Fibroblast of skin of right biceps (primary cell): ENCODE data around the gene PPP2R2C.
A peak's percentile ranks its signal among the peaks of the same experiment; 100 is the strongest.

Source experiments
- DNase-seq: peaks from one replicate; pipeline ENCODE4 v3.0.0-alpha.2; 2013

Gene PPP2R2C

GRCh38 chr4:6493658-6494304 lies 21.4 kb upstream of the PPP2R2C start:
- DNase-seq, result peak; percentile 10

DNA sequence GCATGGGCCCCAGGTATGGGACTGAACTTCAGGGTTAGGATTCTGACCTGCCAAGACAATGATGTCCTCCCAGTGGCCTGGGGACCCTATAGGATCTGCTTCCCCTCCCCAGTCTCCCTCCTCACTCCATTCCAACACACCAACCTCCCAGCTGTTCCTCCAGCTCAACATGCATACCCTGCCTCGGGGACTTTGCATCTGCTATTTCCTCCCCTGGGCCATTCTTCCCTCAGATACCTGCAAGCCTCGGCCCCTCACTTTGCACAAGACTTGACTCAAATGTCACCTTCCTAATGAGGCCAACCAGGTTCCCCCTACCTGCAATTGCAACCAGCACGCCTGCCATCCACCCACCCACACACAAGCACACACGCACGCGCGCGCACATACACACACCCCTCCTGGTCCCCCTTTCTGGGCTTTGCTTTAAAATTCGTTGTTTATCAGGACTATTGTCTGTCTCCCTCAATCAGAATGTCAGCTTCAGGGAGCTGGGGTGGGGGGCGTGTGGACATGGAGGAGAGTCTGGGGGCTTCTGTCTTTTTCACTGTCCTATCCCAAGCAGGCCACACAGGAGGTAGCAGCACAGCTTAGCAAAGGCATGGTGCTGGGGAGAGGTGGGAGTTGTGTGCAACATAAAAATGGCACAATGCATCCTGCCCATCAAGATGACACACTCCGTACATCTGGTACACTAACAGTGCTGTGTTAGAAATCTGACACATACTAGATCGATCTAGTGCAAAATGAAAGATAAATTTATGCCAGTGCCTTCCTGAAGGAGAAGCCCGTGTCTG lies 20.6 kb upstream of the PPP2R2C start:
- no peak for DNase-seq

GRCh38 chr4:6492027-6492590 lies 19.7 kb upstream of the PPP2R2C start:
- no peak for DNase-seq

GRCh38 chr4:6491235-6491634 lies 18.8 kb upstream of the PPP2R2C start:
- DNase-seq, result no peak

- DNase-seq, result no peak
These were observed 17.5 kb upstream of the PPP2R2C start for GRCh38 chr4:6489927-6490326.

DNA sequence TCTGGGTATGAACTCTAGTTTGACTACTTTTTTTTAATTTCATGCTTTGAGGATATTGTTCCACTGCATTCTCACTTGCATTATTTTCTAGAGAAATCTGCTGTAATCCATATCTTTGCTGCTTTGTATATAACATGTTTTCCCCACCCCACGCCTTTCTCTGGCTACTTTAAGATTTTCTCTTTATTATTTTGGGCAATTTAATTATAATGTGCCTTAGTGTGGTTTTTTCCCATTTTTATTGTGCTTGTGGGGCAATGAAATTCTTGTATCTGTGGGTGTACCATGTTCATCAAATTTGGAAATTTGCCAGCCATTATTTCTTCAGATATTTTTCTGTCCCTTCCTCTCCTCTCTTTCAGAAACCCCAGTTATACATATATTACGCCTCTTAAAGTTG lies 15.1 kb upstream of the PPP2R2C start:
- no peak for DNase-seq

DNA sequence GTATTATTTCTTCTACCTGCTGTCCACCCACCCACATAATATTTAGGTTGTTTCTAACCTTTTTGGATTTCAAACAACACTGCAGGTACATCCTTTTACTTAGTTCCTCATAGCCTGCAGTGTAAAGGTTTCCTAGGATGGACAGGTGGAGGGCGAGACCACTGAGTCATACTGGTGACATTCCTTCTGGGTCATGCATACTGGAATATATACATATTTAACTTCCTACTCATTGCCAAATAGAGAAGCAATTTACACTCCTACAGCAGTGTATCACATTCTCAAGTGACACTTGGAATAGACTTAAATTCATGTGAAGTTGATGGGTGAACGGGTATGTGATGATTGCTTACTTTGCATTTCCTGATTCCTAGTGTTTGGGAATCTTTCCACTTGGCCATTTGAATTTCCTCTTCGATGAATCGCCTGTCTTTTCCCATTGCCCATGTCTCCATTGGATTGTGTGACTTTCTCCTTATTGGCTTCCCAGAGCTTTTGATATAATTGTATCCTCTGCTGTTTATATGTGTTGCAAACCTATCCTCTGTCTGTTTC lies 8.2 kb upstream of the PPP2R2C start:
- no peak for DNase-seq

GRCh38 chr4:6478546-6479220 lies 6.3 kb upstream of the PPP2R2C start:
- DNase-seq, result no peak

- DNase-seq, result no peak
These were observed 4.5 kb upstream of the PPP2R2C start for GRCh38 chr4:6476893-6477292.

DNA sequence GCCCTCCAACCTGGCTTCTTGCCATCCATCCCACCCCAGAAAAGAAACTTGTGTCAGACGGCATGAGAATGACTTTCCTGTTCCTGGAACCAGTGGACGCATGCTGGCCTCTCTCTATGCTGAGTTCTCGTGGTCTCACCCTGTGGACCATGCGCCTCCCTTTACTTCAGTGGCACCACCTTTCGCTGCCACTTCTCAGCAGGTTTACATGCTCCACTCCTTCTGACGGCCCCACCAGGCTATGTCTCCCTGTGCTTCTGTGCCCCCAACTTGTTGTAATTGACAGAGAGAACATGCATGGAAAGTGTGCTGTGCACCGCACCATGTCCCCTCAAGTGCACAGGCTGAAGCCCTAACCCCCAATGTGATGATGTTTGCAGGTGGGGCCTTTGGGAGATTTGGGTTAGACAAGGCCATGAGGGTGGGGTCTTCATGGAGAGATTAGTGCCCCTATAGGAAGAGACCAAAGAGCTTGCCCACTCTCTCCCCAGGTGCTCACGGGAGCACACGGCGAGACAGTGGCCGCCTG lies 3.1 kb upstream of the PPP2R2C start:
- no peak for DNase-seq

GRCh38 chr4:6474705-6475457 lies 2.5 kb upstream of the PPP2R2C start:
- no peak for DNase-seq

DNA sequence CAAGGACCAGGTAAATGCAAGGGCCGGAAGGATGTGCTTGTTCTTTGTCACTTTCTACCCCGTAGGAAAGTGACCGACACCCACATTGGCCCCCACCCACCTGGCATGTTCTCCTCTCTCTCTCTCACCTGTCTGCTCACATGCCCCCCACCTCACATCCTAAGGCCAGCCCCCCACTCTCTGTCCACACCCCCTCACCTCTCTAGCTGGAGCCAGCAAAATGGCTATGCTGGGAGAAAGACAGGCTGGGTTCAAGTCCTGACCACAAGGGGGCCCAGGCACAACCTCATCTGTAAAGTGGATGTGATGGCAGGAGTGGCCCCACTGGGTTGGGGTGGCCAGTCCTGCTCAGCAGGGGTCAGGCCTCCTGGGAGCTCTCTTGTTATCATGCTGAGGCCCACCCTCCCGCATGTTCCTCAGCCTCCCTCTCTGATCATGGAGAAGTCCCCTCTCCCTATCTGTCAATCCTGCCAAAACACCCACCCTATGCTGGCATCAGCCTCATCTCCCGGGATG lies 1.7 kb upstream of the PPP2R2C start:
- DNase-seq, result no peak

DNA sequence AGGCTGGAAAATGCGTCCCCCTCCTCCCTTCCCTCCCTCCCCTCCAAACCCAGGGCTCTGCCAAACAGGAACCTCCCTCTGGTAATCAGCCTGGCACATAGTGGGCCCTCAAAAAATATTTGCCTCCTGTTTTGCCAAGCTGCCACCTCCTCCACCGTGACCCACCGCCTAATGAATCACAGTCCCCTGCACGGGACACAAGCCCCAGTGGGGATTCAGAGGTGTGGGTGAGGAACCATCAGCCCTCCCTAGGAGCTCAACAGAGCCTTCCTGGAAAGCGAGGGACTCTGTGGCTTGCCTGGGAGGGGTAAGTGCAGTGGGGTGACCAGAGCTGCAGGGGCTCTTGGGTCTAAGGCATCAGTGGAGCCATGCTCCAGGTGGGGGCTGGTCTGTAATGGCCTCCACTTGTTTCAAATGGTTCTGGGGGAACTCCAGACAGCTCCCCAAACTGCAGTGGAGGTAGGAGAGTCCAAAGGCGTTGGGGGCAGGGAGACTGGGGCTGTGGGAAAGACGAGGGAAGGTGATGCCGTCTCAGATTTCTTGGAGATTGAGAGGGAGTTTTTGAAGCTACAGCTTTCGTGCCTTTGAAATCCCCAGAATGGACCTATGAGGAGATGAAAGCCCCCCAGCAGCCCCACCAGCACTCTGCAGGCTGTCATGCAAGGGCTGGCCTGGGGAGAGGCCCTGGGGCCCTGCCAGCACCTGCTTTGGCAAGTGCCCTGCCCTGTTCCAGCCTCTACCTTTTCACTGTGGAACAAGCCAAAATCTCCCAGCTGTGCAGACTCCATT lies 1.0 kb upstream of the PPP2R2C start:
- DNase-seq, result no peak

- no peak for DNase-seq
These were observed 417 bp downstream of the PPP2R2C start for GRCh38 chr4:6472008-6472386.

GRCh38 chr4:6471307-6472007 lies 957 bp downstream of the PPP2R2C start:
- DNase-seq, result no peak

DNA sequence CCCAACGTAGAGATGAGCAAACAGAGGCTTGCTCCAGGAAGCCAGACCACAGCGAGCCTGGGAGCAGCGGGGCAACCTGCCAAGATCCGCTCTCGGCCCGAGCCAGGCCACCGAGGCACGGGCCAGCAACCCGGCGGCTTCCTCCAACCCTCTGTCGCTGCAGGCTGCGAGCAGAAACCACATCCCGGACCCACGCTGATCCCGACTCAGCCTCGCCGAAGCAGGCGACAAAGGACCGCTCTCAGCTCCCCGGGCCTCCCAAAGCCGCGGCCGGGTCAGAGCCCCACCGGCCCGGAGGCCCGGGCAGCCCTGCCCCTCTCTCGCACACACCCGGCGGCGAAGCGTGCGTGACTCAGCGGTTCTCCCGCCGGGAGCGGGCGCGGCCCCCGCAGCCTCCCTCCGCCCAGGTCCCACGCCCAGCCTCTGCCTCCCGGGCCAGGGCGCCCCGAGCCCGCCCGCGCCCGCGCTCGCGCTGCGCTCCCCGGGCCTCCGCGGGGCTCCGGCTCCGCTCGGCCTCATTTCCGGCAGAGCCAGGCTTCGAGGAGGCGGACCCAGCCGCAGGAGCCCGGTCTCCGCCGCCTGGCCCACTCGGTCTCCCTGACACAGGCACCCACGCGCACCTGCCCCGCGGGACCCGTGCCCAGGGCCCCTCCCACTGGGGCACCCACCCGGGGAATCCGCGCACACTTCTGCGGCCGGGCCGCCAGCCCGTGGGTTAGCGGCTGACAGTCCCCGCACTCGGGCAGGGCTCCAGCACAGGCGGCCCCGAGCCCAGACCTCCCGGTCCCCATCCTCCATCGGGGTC lies 1.7 kb downstream of the PPP2R2C start:
- DNase-seq, result peak; percentile 19

- DNase-seq, result no peak
These were observed 2.4 kb downstream of the PPP2R2C start for GRCh38 chr4:6469898-6470501.

DNA sequence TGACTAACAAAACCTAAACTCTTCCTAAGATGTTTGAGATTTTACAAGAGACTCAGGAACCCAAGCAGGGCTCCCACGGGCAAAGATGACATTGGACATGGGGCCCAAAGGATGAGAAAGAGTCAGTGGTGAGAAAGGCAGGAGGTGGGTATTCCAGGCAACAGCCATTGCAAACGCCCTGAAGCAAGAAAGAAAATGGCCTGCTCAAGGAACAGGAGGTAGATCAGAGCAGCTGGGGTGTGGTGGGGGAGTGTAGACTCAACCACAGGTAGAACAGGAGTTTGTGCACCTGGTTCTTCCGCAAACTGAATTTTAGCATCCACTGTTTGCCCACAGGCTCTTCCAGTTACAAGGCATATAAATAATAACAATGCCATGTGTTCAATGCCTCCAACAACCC lies 3.3 kb downstream of the PPP2R2C start:
- no peak for DNase-seq

DNA sequence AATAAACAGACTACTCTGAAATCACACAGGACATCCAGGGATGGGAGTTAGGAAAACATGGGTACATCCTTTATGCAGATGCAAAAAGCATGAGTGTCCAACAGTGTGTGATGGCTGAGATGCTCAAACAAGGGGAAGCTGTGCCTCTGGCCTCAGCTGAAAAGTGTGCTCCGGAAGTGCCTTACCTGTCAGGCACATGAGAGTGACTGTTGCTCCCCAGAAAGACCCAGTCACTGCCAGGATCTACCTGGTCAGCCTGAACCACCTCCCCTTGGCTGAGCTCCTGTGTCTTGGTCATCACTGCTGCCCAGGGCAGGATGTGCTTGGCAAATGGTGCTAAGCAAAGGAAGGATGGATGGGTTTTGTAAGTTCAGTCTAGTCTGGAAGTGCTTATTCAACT lies 4.0 kb downstream of the PPP2R2C start:
- no peak for DNase-seq
